ENCODE measurements around the gene CEP128. TPM values are rescaled to one million over a fixed set of nuclear protein-coding genes. Genes with fewer than 3 reads are reported as not detected.

CEP128 gene
- 6.1 TPM for total RNA-seq
- long read RNA-seq, full-length matches to known transcripts = 1 of 3 reads
- long read RNA-seq, partial matches to known transcripts = 1 of 3 reads
- long read RNA-seq, other reads (novel, unspliced or antisense) = 1 of 3 reads

GRCh38 chr14:80941241-80942185 is at the start of gene CEP128:
CEP128 (minus strand) TSS chr14:80941738.
- Histone ChIP-seq H3K4me3 (peak within 1 kb of the TSS; percentile 79), H3K27ac (peak within 1 kb of the TSS; percentile 44), H3K27me3 (no peaks in the 10 kb centered on the region), H3K36me3 (no peaks in the 10 kb centered on the region), H3K4me1 (peaks cover 6% of the 10 kb centered on the region), H3K9me3 (no peaks in the 10 kb centered on the region)
- DNase-seq = peak; percentile 97
- TF ChIP-seq, protein P1, sequence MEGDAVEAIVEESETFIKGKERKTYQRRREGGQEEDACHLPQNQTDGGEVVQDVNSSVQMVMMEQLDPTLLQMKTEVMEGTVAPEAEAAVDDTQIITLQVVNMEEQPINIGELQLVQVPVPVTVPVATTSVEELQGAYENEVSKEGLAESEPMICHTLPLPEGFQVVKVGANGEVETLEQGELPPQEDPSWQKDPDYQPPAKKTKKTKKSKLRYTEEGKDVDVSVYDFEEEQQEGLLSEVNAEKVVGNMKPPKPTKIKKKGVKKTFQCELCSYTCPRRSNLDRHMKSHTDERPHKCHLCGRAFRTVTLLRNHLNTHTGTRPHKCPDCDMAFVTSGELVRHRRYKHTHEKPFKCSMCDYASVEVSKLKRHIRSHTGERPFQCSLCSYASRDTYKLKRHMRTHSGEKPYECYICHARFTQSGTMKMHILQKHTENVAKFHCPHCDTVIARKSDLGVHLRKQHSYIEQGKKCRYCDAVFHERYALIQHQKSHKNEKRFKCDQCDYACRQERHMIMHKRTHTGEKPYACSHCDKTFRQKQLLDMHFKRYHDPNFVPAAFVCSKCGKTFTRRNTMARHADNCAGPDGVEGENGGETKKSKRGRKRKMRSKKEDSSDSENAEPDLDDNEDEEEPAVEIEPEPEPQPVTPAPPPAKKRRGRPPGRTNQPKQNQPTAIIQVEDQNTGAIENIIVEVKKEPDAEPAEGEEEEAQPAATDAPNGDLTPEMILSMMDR (IDR thresholded peaks at IDR 0.05) = no peak
- intact Hi-C loops (cut with DNase I) = no loop called here
- peak; percentile 100 for ATAC-seq

- Histone ChIP-seq H3K36me3 (no peaks in the 10 kb centered on the region), H3K27me3 (no peaks in the 10 kb centered on the region), H3K27ac (no peak overlapping the region), H3K4me1 (no peaks in the 10 kb centered on the region), H3K9me3 (no peaks in the 10 kb centered on the region), H3K4me3 (no peak overlapping the region)
- TF ChIP-seq, protein P1 (IDR thresholded peaks at IDR 0.05) = no peak
- DNase-seq = no peak
- no peak for ATAC-seq
- intact Hi-C loops (cut with DNase I) = no loop called here
Measured at GRCh38 chr14:80988735-80989429, 47.3 kb upstream of the CEP128 start.

DNA sequence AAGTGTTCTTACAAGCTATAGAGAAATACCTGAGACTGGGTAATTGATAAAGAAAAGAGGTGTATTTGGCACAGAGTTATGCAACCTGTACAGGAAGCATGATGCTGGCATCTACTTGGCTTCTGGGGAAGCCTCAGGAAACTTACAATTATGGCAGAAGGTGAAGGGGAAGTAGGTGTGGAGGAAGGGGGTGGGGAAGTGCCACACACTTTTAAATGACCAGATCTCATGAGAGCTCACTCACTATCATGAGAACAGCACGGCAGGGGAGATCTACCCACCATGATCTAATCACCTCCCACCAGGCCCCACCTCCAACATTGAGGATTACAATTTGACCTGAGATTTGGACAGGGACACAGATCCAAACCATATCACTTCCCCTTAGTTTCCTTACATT is 46.7 kb upstream of the CEP128 start:
- intact Hi-C loops (cut with DNase I) = no loop called here

DNA sequence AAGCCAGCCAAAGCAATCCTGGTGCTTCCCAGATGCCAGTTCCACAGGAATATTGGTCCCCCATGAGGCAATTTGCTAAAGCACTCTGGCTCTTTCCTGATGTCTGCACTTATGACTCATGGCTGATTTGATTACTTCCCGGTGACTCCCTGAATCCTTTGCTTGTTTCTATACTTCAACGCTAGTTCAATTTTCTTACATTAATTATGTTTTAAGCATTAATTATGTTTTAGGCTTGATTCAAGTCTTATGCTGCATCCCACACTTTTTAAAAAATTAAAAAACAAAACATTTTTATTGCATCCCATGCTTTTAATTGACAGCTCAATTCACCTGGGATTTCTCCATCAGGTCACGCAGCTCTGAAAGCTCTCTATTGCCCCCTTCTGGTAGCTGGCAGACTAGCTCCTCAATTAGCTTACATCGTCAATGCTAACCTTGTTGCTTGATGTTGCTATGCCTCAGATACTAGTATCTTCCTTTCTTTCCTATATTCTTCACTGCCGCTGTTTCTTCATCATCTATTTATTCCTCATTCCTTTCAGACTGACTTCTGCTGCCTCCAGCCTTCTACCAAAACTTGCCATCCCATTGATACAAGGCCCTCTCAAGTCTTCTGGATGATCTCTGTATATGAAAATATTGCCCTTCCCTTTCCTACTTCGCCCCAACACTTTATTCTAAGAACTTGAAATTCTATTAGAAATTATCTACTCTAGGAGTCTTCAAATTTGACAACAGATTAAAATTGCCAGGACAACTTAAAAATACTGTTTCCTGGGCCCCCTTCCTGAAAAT is 45.9 kb upstream of the CEP128 start:
- H3K4me1 ChIP-seq = no peaks in the 10 kb centered on the region
- no peaks in the 10 kb centered on the region for H3K27me3 ChIP-seq
- H3K9me3 ChIP-seq = no peaks in the 10 kb centered on the region
- intact Hi-C loops (cut with DNase I) = no loop called here
- H3K4me3 ChIP-seq = no peak overlapping the region
- H3K27ac ChIP-seq = no peak overlapping the region
- H3K36me3 ChIP-seq = no peaks in the 10 kb centered on the region
- TF ChIP-seq, protein P1 (IDR thresholded peaks at IDR 0.05) = peak; percentile 96
- ATAC-seq = peak; percentile 93
- DNase-seq = no peak

More for the DNA sequence above, 46.7 kb upstream of the CEP128 start:
- H3K4me1 ChIP-seq = no peaks in the 10 kb centered on the region
- H3K36me3 ChIP-seq = no peaks in the 10 kb centered on the region
- H3K27ac ChIP-seq = no peak overlapping the region
- DNase-seq (no peak), ATAC-seq (no peak)
- TF ChIP-seq, protein P1 (IDR thresholded peaks at IDR 0.05) = no peak
- H3K4me3 ChIP-seq = no peak overlapping the region
- H3K27me3 ChIP-seq = no peaks in the 10 kb centered on the region
- H3K9me3 ChIP-seq = no peaks in the 10 kb centered on the region

GRCh38 chr14:80982711-80983110 is 41.2 kb upstream of the CEP128 start:
- ATAC-seq (no peak), DNase-seq (no peak)
- Histone ChIP-seq H3K4me1 (no peaks in the 10 kb centered on the region), H3K9me3 (no peaks in the 10 kb centered on the region), H3K4me3 (no peak overlapping the region), H3K27me3 (no peaks in the 10 kb centered on the region), H3K27ac (no peak overlapping the region), H3K36me3 (no peaks in the 10 kb centered on the region)
- TF ChIP-seq, protein P1 (IDR thresholded peaks at IDR 0.05) = no peak
- intact Hi-C loops (cut with DNase I) = no loop called here

Data from upper lobe of right lung (tissue), 1 donor.